GM19467 (cell line): ENCODE measurements around the gene NMRK2.
"Not testable (repeated sequence)": the region's sequence is repeated elsewhere in the genome, so short reads cannot be mapped to it uniquely, and the experiment has no call there.

Experiments
- ATAC-seq: cut with Tn5 transposase; IDR thresholded peaks from one replicate; pipeline ENCODE4 v1.9.1; 2021; ENCODE audit warnings: mild to moderate bottlenecking, moderate library complexity; ENCODE audit not compliant: unreplicated experiment

NMRK2 gene

GRCh38 chr19:3936506-3937442 lies 3.9 kb downstream of the NMRK2 start:
- ATAC-seq: no peak

GRCh38 chr19:3938300-3938950 lies 5.6 kb downstream of the NMRK2 start:
- ATAC-seq: not testable (repeated sequence)

GRCh38 chr19:3942790-3943409 lies 10.0 kb downstream of the NMRK2 start:
- ATAC-seq: no peak

- no peak for ATAC-seq
Observed at GRCh38 chr19:3944018-3944721, 11.3 kb downstream of the NMRK2 start.

GRCh38 chr19:3945838-3946237 lies 13.0 kb downstream of the NMRK2 start:
- no peak for ATAC-seq

GRCh38 chr19:3947316-3947933 lies 14.6 kb downstream of the NMRK2 start:
- ATAC-seq: not testable (repeated sequence)

GRCh38 chr19:3949294-3949693 lies 16.4 kb downstream of the NMRK2 start:
- ATAC-seq: no peak

- ATAC-seq: no peak
Observed at GRCh38 chr19:3949997-3950859, 17.4 kb downstream of the NMRK2 start.

GRCh38 chr19:3950871-3951861 lies 18.3 kb downstream of the NMRK2 start:
- ATAC-seq: no peak

GRCh38 chr19:3952755-3953276 lies 19.9 kb downstream of the NMRK2 start:
- not testable (repeated sequence) for ATAC-seq

GRCh38 chr19:3954107-3954506 lies 21.2 kb downstream of the NMRK2 start:
- ATAC-seq: no peak

GRCh38 chr19:3955276-3955675 lies 22.4 kb downstream of the NMRK2 start:
- not testable (repeated sequence) for ATAC-seq

- no peak for ATAC-seq
Observed at GRCh38 chr19:3955688-3956087, 22.8 kb downstream of the NMRK2 start.

- ATAC-seq: no peak
Observed at GRCh38 chr19:3958836-3959765, 26.2 kb downstream of the NMRK2 start.

- no peak for ATAC-seq
Observed at GRCh38 chr19:3959766-3960131, 26.9 kb downstream of the NMRK2 start.

GRCh38 chr19:3961007-3961406 lies 28.1 kb downstream of the NMRK2 start:
- ATAC-seq: no peak
